GM12873 (cell line): ENCODE measurements around the gene RBM25.

Experiments used
- TF ChIP-seq, protein P1 (sequence below): IDR thresholded peaks from 2 replicates; pipeline ENCODE4 v1.5.1; 2012; ENCODE audit warnings: low read depth, mild to moderate bottlenecking, moderate library complexity, low read length, control low read depth; ENCODE audit not compliant: insufficient read depth; ENCODE audit errors: missing control alignments

Gene RBM25

GRCh38 chr14:73027984-73028383 is 30.4 kb upstream of the RBM25 start:
- TF ChIP-seq, protein P1, sequence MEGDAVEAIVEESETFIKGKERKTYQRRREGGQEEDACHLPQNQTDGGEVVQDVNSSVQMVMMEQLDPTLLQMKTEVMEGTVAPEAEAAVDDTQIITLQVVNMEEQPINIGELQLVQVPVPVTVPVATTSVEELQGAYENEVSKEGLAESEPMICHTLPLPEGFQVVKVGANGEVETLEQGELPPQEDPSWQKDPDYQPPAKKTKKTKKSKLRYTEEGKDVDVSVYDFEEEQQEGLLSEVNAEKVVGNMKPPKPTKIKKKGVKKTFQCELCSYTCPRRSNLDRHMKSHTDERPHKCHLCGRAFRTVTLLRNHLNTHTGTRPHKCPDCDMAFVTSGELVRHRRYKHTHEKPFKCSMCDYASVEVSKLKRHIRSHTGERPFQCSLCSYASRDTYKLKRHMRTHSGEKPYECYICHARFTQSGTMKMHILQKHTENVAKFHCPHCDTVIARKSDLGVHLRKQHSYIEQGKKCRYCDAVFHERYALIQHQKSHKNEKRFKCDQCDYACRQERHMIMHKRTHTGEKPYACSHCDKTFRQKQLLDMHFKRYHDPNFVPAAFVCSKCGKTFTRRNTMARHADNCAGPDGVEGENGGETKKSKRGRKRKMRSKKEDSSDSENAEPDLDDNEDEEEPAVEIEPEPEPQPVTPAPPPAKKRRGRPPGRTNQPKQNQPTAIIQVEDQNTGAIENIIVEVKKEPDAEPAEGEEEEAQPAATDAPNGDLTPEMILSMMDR: no peak

- TF ChIP-seq, protein P1: no peak
Observed at GRCh38 chr14:73047808-73048207, 10.5 kb upstream of the RBM25 start.

GRCh38 chr14:73049428-73049827 is 8.9 kb upstream of the RBM25 start:
- TF ChIP-seq, protein P1: no peak

- TF ChIP-seq, protein P1: no peak
Observed at GRCh38 chr14:73055251-73055650, 3.1 kb upstream of the RBM25 start.

GRCh38 chr14:73057944-73058223 is 450 bp upstream of the RBM25 start:
- TF ChIP-seq, protein P1: no peak

GRCh38 chr14:73058922-73059673 is 764 bp downstream of the RBM25 start:
- TF ChIP-seq, protein P1: no peak

DNA sequence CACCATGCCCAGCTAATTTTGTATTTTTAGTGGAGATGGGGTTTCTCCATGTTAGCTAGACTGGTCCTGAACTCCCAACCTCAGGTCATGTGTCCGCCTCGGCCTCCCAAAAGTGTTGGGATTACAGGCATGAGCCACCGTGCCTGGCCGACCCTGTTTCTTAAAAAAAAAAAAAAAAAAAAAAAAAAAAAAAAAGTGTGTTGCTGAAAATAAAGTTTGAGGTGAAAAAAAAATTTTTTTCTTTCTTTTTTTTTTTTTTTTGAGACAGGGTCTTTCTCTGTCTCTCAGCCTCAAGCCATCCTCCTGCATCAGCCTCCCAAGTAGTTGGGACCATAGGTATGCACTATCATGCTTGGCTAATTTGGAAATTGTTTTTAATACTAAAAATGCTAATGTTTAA is 11.3 kb downstream of the RBM25 start:
- TF ChIP-seq, protein P1: no peak
